HG03066 (cell line): ENCODE results near the gene CACUL1.

Experiments used
- ATAC-seq: cut with Tn5 transposase; IDR thresholded peaks from one replicate; pipeline ENCODE4 v1.9.1; 2021; ENCODE audit warnings: low read depth; ENCODE audit not compliant: unreplicated experiment

The CACUL1 gene

GRCh38 chr10:118737603-118738302 lies 17.0 kb downstream of the CACUL1 start:
- no peak for ATAC-seq

DNA sequence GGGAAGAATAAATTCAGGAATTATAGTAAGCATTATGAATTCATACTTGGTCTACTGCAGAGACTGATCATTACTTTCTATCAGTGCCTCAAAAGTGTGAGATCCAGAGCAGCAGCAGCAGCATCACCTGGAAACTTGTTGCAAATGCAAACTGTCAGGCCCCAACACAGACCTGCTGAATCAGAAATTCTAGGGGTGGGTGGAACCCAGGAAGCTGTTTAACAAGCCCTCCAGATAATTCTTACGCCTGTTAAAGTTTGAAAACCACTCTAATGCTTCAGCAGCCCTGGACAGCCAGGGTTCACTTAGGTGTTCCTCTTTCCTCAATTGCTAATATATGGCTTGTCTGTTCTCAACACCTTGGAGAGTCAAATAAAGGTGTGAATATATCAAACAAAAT lies 19.5 kb downstream of the CACUL1 start:
- no peak for ATAC-seq

DNA sequence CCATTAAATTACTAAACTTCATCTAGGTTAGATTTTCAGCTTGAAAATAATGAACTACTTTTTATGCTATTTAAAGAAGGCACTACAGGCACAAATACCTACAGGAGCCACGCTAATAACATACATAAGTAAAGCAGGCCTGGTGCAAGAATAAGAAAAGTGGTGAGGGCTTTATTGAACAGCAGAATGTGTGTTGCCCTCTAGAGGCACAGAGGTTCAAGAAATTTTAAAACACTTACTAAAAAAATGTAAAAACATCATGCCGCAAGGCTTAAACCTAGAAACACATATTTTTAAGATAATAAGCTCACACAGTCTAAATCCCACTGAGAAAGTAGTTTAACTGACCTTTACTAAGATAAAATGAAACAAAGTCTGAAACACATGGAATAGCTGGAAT lies 20.3 kb downstream of the CACUL1 start:
- ATAC-seq = no peak

DNA sequence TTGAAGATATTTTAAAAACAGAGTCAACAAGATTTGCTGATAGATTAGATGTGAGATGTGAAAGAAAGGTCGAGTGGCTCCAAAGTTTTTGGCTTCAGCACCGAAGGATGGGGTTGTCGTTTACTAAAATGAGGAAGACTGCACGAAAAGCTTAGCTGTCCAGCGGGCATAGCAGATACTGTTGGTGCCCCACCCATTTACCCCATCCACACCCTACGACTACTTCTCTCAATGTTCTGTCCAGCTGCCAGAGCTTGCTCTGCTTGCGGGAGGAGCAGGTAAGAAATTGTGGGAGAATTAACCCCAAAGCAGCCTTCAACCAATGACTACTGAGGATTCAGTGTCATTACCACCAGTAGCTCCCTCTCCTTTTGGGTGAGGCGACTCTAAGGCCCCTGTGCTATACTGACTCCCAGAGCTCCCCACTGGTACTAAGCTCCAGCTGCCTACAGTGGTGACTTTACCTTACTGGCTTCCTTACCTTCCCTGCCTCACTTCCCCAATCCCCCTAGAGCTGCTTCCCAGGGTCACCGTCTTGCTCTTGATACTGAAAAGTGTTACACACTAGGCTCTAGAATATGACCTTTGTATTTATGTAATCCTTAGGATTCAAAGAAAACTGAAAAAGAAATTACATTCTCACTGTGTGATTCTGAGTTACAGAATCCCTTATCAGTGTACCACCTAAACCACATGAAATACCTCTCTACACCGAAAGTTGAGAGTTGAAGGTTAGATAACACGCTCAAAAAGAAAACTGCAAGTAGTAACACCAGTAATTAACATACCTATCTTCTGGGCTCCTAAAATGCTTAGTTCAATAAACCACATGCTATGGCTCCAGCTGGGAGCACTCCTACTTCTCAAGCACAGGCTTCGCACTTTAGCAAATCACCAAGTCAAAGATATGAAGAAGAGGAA lies 22.3 kb downstream of the CACUL1 start:
- ATAC-seq = peak; percentile 50

- ATAC-seq = no peak
Measured at GRCh38 chr10:118730756-118731456, 23.9 kb downstream of the CACUL1 start.

- ATAC-seq = peak; percentile 82
Measured at GRCh38 chr10:118729641-118730258, 25.0 kb downstream of the CACUL1 start.

- no peak for ATAC-seq
Measured at GRCh38 chr10:118729200-118729599, 25.6 kb downstream of the CACUL1 start.

- ATAC-seq = no peak
Measured at GRCh38 chr10:118725886-118726500, 28.8 kb downstream of the CACUL1 start.

DNA sequence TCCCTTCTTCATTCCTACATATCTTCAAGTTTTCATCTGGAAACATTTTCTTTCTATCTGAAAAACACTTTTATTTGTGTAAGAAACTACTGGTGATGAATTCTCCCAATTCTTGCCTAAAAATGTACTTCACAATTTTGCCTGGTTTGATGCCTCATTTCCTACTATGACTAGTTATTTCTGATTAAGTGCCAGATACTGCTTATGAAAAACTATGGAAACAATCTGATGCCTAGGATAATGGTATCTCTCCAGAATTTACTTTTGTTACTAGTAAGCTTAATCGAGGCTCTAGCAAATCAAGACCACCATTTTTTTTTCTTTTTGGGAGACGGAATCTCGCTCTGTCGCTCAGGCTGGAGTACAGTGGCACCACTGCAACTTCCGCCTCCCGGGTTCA lies 31.3 kb downstream of the CACUL1 start:
- no peak for ATAC-seq

DNA sequence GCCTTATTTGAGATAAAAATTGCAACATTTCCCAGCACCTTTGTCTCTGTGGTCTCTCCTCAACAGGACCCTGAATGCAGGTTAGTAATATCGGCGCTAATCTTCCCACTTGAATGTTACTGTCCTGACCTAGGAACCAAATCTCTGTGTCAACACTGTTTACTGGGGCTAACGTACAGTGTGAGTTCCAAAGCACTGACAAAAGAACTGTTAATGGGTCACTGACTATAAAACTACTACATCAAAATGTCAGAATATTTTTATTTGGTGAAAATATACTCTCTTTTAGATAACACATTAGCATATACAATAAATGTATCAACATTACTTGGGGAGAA lies 33.3 kb downstream of the CACUL1 start:
- no peak for ATAC-seq

- ATAC-seq = no peak
Measured at GRCh38 chr10:118720685-118721538, 33.9 kb downstream of the CACUL1 start.

DNA sequence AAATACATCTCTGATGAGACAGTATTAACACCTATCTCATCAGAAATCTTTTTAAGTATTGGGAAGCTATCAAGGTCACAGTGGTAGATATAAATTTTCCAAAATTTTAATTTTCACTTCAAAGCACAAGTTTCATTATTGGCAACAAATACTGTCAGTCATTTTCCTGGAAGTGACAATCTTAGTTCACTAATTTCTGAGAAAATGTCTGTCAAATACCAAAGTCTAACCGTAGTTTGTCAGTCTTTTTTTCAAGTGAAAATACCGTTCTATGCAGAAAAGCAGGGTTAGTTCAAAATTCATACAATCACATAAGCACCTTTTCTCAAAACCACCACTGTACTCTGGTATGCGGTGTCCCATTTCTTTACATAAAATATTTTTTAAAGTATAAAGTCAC lies 40.4 kb downstream of the CACUL1 start:
- no peak for ATAC-seq

- ATAC-seq = no peak
Measured at GRCh38 chr10:118712930-118713634, 41.7 kb downstream of the CACUL1 start.

GRCh38 chr10:118712080-118712479 lies 42.7 kb downstream of the CACUL1 start:
- ATAC-seq = no peak

GRCh38 chr10:118710487-118710886 lies 44.3 kb downstream of the CACUL1 start:
- ATAC-seq = no peak

DNA sequence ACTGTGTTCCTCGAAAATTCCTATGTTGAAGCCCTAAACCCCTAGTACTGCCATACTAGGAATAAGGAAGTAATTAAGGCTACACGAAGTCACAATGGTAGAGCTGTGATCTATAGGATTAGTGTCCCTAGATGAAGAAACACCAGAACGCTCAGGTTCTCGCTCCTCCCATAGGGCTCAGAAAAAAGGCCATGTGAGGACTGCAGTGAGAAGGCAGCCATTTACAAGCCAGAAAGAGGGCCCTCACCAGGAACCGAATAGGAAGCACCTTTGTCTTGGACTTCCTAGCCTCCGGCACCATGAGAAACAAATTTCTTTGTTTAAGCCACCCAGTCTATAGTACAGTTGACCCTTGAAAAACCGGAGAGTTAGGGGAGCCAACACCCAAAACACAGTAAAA lies 46.2 kb downstream of the CACUL1 start:
- no peak for ATAC-seq

- no peak for ATAC-seq
Measured at GRCh38 chr10:118704711-118705110, 50.1 kb downstream of the CACUL1 start.

DNA sequence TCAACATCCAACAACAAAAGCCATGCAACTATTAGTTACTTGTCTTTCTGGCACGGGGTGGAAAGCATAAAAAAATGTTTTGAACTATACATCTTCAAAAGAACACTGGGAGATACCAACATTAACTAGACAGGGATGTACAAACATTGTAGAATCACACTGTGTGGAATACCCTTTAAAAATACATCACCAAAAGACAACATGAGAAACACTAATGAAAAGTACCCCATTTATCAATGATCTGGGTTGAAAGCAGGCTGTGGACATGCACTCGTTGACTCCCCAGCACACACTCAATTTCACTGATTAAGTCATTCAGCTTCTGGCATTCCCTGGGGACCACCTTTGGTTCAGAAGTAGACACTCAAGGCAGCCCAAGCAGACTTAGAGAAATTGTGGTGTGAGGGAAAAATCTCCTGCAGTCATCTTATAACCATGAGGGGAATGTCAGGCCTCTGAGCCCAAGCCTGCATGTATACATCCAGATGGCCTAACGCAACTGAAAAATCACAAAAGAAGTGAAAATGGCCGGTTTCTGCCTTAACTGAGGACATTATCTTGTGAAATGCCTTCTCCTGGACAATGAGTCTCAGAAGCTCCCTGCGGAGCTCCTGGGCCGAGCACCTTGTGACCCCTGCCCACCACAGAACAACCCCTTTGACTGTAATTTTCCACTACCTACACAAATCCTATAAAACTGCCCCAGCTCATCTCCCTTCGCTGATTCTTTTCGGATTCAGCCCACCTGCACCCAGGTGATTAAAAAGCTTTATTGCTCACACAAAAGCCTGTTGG lies 53.0 kb downstream of the CACUL1 start:
- no peak for ATAC-seq
